Measurements from ENCODE around the gene PIK3C2G.
"Not testable (repeated sequence)": the region's sequence is repeated elsewhere in the genome, so short reads cannot be mapped to it uniquely, and the experiment has no call there.

GRCh38 chr12:18542497-18542896 is 281.2 kb downstream of the PIK3C2G start:
- not testable (repeated sequence) for TF ChIP-seq CTCF (IDR thresholded peaks at IDR 0.05; ENCODE audit: borderline replicate concordance, extremely low read depth, low read length, poor library complexity, severe bottlenecking); EZH2 (IDR thresholded peaks at IDR 0.05; ENCODE audit: borderline replicate concordance, low read depth, low read length, severe bottlenecking)

All from DND-41 (cell line).